GM12801 (cell line): ENCODE measurements around the gene AP3M1.

ENCODE experiments used
- TF ChIP-seq, protein P1 (sequence below): IDR thresholded peaks from one replicate; pipeline ENCODE4 v1.5.1; 2011; ENCODE audit warnings: control low read depth; ENCODE audit not compliant: insufficient read length; ENCODE audit errors: extremely low read depth

Gene AP3M1

DNA sequence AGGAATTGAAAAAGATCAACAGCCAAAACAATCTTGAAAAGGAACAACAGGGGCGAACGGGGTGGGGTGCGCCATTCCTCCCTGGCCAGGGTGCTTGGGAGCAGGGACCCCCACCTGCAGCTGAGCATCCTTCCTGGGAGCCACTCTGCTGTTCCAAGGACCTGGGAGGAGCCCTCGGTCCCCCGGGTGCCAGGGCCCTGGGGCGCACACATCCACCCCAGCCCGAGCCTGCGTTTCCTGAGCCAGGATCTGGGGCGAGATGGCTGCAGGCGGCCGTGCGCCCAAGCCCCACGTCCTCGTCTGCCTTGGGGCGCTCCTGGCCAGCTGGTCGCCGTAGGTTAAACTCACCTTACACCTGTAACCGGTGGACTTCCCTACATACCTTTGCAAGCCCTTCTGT lies 10.6 kb downstream of the AP3M1 start:
- TF ChIP-seq, protein P1, sequence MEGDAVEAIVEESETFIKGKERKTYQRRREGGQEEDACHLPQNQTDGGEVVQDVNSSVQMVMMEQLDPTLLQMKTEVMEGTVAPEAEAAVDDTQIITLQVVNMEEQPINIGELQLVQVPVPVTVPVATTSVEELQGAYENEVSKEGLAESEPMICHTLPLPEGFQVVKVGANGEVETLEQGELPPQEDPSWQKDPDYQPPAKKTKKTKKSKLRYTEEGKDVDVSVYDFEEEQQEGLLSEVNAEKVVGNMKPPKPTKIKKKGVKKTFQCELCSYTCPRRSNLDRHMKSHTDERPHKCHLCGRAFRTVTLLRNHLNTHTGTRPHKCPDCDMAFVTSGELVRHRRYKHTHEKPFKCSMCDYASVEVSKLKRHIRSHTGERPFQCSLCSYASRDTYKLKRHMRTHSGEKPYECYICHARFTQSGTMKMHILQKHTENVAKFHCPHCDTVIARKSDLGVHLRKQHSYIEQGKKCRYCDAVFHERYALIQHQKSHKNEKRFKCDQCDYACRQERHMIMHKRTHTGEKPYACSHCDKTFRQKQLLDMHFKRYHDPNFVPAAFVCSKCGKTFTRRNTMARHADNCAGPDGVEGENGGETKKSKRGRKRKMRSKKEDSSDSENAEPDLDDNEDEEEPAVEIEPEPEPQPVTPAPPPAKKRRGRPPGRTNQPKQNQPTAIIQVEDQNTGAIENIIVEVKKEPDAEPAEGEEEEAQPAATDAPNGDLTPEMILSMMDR = no peak

DNA sequence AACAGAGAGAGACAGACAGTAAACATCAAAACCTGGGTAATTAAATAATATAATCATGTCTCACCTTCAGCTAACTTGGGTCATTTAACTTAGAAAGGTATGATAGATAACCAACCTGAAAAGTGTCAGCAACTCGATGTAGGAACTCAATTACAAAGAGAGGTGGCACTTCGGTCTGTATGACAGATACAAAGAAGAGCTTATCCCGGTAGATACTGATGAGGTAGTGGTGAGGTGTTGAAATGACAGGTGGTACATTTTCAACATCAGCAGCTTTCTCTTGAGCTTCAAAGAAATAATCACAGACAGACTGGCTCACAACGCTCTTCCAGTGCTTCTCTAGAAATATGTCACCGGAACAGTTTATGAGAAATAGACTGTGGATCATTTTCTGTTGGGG lies 12.6 kb downstream of the AP3M1 start:
- TF ChIP-seq, protein P1 = no peak

DNA sequence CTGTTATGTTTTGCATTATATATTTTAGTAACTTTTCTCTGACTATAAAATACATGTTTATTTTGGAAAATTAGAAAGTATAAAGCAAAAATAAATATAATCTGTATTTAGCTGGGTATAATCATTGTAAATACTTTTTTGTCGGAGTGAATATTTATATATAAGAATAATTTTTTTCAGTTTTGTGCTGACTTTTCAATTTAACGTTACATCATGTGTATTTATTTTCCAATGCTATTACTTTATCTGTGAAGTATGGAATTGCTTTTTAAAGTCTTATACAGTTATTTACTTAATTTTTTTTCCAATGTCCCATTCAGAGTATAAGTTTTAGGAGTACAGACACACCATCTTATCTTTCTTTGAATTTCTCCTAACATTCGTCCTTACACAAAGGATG lies 15.2 kb downstream of the AP3M1 start:
- TF ChIP-seq, protein P1 = no peak

DNA sequence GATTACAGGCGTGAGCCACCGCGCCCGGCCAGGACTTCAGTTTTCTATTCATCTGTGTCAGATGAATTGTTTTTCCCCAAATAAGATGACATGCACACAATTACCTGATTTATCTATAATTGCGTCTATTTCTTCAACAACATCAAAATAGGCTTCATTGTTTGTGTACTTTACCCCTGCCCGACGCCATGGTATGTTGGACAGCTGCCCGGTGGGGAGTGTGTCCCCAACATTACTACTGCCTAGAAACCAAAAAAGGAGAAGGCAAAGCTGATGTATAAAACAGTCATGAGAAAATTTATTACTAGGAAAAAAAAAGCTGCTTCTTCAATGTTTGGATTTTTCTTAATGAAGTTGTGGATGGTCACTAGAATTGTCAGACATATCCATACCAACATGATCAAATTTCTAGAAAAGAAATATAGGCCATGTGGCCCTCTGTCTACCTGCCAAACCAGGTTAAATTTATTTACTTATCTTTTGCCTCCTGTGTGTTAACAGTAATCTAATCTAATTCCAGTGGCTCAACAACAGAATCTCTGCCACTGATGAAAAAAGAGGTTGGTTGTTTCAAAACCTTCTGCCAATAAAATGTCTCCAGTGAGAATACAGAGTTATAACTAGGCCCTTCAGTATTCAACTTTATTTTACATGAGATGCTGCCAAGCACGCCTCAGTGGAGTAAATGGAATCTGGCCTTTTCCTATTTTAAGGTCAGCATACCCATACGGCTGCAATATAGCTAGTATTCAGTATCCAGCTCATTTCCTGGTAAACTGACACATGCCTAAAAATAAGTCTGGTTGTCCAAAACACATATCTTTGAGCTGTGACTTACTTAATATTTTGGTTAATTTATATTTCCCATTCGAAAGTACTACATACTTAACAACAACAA lies 16.5 kb downstream of the AP3M1 start:
- TF ChIP-seq, protein P1 = no peak

DNA sequence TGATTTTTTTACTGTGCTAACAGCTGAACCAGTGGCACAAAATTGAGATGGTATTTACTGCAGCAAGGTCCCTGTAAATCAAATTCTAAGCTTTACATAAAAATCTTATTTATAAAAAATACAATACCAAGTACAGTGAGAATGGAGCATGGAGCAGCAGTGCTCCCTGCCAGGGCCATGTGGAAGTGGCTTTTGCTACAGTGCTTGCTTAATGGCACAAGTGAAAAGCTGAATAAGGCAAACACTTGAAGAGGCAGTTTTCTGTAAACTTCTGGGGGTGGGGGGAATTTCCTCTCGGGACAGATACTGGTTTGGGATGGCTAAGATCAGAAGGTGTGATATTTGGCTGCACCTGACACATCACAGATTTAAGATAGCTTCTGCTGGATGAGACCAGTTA lies 27.5 kb downstream of the AP3M1 start:
- TF ChIP-seq, protein P1 = no peak

DNA sequence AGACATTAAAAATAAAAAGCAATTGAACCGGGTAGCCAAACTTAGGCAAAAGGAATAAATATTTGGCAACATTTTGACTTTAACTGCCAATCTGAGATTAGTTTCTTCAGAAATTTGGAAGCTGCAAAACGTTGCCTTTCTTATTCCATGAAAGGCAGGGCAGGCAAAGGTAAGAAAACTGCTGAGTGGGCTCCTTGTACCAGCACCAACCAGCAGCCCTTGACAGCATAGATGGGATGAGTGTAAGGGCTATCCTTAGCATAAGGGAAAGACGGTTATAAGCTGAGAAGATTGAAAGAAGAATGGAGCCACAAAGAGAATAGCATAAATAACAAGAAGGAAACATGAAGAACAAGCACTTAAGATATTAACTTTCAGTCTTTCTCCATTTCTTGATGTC lies 28.6 kb downstream of the AP3M1 start:
- TF ChIP-seq, protein P1 = no peak

DNA sequence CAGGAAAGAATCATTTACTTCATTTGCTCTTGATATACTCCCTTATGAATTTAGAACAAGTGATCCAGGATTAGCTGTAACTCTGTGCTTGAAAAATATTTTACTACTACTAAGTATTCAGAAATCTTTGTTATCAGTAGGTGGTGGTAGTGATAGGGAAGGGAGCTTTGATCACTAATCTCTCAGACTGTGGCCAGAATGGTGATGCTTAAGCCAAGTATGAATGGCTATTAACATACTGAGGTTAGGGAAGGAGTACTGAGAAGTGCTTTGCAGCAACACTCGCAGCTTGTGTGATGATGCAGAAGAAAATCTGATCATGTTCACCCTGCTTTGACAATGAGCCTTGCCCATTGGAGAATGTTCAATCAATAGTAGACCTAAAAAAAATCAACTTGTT lies 29.3 kb downstream of the AP3M1 start:
- TF ChIP-seq, protein P1 = no peak
